ENCODE results near the gene MRPL52.
A peak's percentile ranks its signal among the peaks of the same experiment; 100 is the strongest.

MRPL52 gene

GRCh38 chr14:22884076-22884737 is 54.5 kb downstream of the MRPL52 start:
- H3K27ac ChIP-seq (replicated peaks): no peak overlapping the region
- peak in 1 of 2 experiments; percentile 26 for DNase-seq (ENCODE audit: low read depth in 1 of 2, low spot score in 1 of 2)
- TF ChIP-seq POLR2AphosphoS5 (IDR thresholded peaks at IDR 0.05; ENCODE audit: low read depth) (no peak), REST (IDR thresholded peaks at IDR 0.05; ENCODE audit: insufficient replicate concordance, low read depth) (no peak), SPI1 (IDR thresholded peaks at IDR 0.05; ENCODE audit: borderline replicate concordance, low read depth) (no peak), CTCF (IDR thresholded peaks at IDR 0.05; ENCODE audit: insufficient read depth, low read length) (no peak), GABPA (IDR thresholded peaks at IDR 0.05; ENCODE audit: low read depth) (no peak)
- peaks cover 5% of the 10 kb centered on the region for H3K27me3 ChIP-seq (ENCODE audit: insufficient read depth, poor library complexity, severe bottlenecking)
- H3K4me3 ChIP-seq (replicated peaks; ENCODE audit: insufficient read depth, low read length): no peak overlapping the region
